ENCODE results near the gene TNIK.

TNIK gene

DNA sequence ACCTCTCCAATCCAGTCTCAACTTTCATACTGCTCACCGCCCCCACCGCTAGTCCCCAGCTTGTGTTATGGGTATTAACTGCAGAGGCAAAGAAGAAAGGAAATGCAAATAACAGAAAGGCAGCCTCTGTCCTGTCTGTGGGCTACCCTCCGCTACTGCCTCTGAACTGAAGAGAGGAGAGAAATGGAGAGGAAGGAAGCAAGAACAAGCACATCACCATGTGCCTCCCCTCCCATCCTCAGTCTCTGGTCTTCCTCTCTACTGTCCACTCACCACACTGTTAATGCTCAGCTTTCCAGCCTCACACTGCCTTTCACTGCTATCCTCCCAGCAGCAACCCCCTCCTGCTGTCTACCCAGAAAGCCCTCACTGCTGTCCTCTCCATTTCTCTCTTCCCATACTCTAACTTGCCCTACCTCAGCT lies 294.7 kb downstream of the TNIK start:
- H3K36me3 ChIP-seq = peaks cover 7 to 18% (median 14%) of the 10 kb centered on the region in 3 donors
- H3K27ac ChIP-seq = no peak overlapping the region
- H3K9me3 ChIP-seq = peaks cover 0 to 6% (median 0%) of the 10 kb centered on the region in 3 donors
- TF ChIP-seq, protein P1, sequence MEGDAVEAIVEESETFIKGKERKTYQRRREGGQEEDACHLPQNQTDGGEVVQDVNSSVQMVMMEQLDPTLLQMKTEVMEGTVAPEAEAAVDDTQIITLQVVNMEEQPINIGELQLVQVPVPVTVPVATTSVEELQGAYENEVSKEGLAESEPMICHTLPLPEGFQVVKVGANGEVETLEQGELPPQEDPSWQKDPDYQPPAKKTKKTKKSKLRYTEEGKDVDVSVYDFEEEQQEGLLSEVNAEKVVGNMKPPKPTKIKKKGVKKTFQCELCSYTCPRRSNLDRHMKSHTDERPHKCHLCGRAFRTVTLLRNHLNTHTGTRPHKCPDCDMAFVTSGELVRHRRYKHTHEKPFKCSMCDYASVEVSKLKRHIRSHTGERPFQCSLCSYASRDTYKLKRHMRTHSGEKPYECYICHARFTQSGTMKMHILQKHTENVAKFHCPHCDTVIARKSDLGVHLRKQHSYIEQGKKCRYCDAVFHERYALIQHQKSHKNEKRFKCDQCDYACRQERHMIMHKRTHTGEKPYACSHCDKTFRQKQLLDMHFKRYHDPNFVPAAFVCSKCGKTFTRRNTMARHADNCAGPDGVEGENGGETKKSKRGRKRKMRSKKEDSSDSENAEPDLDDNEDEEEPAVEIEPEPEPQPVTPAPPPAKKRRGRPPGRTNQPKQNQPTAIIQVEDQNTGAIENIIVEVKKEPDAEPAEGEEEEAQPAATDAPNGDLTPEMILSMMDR (IDR thresholded peaks at IDR 0.05) = no peak
- no peak for DNase-seq
- no peaks in the 10 kb centered on the region for H3K27me3 ChIP-seq
- H3K4me1 ChIP-seq = no peaks in the 10 kb centered on the region
- intact Hi-C loops (cut with DNase I; ENCODE audit: low total_unique reads) = no loop called here
- H3K4me3 ChIP-seq = no peak overlapping the region

- Histone ChIP-seq H3K9me3 (peaks cover 0 to 6% (median 0%) of the 10 kb centered on the region in 3 donors), H3K27ac (no peak overlapping the region), H3K4me1 (no peaks in the 10 kb centered on the region), H3K36me3 (peaks cover 7 to 26% (median 19%) of the 10 kb centered on the region in 3 donors), H3K27me3 (no peaks in the 10 kb centered on the region), H3K4me3 (no peak overlapping the region)
- TF ChIP-seq, protein P1 (IDR thresholded peaks at IDR 0.05) = no peak
- DNase-seq = no peak
- intact Hi-C loops (cut with DNase I; ENCODE audit: low total_unique reads) = loop anchor here (5.0 kb wide), 1 partner anchor 403 kb away; no protein-coding TSS in a partner anchor
Measured at GRCh38 chr3:171164067-171164465, 296.1 kb downstream of the TNIK start.

- DNase-seq = no peak
- Histone ChIP-seq H3K9me3 (peaks cover 0 to 6% (median 0%) of the 10 kb centered on the region in 3 donors), H3K36me3 (peaks cover 7 to 33% (median 23%) of the 10 kb centered on the region in 3 donors), H3K4me1 (no peaks in the 10 kb centered on the region), H3K4me3 (no peak overlapping the region), H3K27me3 (no peaks in the 10 kb centered on the region), H3K27ac (no peak overlapping the region)
- TF ChIP-seq, protein P1 (IDR thresholded peaks at IDR 0.05) = peak; percentile 48 to 57
- intact Hi-C loops (cut with DNase I; ENCODE audit: low total_unique reads) = loop anchor here (5.0 kb wide), 1 partner anchor 404 kb away; no protein-coding TSS in a partner anchor
Measured at GRCh38 chr3:171163101-171164066, 296.8 kb downstream of the TNIK start.

GRCh38 chr3:171160325-171160724 lies 299.9 kb downstream of the TNIK start:
- no peak for DNase-seq
- Histone ChIP-seq H3K4me3 (no peak overlapping the region), H3K4me1 (no peaks in the 10 kb centered on the region), H3K27me3 (no peaks in the 10 kb centered on the region), H3K9me3 (peaks cover 0 to 6% (median 0%) of the 10 kb centered on the region in 3 donors), H3K36me3 (peaks cover 11 to 57% (median 23%) of the 10 kb centered on the region in 3 donors), H3K27ac (no peak overlapping the region)
- intact Hi-C loops (cut with DNase I; ENCODE audit: low total_unique reads) = loop anchor here (5.0 kb wide), 1 partner anchor 407 kb away; no protein-coding TSS in a partner anchor
- TF ChIP-seq, protein P1 (IDR thresholded peaks at IDR 0.05) = no peak

DNA sequence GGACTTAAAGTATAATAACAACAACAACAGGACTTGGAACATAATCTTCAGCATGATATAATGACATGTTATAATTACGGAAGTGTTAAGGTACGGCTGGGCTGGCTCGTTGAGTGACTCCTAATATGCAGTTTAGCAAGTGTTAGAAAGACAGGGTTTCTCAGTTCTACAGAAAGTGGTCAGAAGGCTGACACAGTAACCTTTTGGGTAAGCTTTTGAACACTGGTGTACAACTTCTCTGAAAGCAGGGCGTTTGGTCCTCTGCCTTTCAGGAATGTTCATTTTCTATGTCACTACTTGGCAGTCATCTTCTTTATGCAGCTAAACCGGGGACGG lies 300.4 kb downstream of the TNIK start:
- H3K36me3 ChIP-seq = peaks cover 11 to 56% (median 23%) of the 10 kb centered on the region in 3 donors
- H3K27me3 ChIP-seq = no peaks in the 10 kb centered on the region
- H3K27ac ChIP-seq = no peak overlapping the region
- H3K4me1 ChIP-seq = no peaks in the 10 kb centered on the region
- no peak overlapping the region for H3K4me3 ChIP-seq
- H3K9me3 ChIP-seq = peaks cover 0 to 6% (median 0%) of the 10 kb centered on the region in 3 donors
- DNase-seq = no peak
- intact Hi-C loops (cut with DNase I; ENCODE audit: low total_unique reads) = loop anchor here (5.0 kb wide), 1 partner anchor 408 kb away; no protein-coding TSS in a partner anchor
- TF ChIP-seq, protein P1 (IDR thresholded peaks at IDR 0.05) = no peak

All from tibial artery (tissue), 4 donors.